Activated naive CD4-positive, alpha-beta T cell treated with anti-CD3 and anti-CD28 coated beads, Interleukin-2, amount 10 ng/mL, durations not matched to agents 7 days and 5 days (primary cell): ENCODE data around the gene CBLL1.

Experiments
- CTCF ChIA-PET: fragments of 350-600 bp; sonication (Branson Sonifier 250); formaldehyde crosslinking; loops from one replicate; lab custom pipeline; 2021; ENCODE audit warnings: antibody characterized with exemption; lab: Charles Lee
- DNase-seq: peaks from one replicate; pipeline ENCODE4 v3.0.0-alpha.2; 2020
- H3K27ac Mint-ChIP-seq: one replicate; pipeline ENCODE4 v1.8.0; 2021; ENCODE audit warnings: mild to moderate bottlenecking, moderate library complexity, mixed read lengths
- H3K27me3 Mint-ChIP-seq: one replicate; pipeline ENCODE4 v1.8.0; 2021; ENCODE audit warnings: mild to moderate bottlenecking, mixed read lengths
- H3K36me3 Mint-ChIP-seq: one replicate; pipeline ENCODE4 v1.8.0; 2021; ENCODE audit warnings: mixed read lengths
- H3K4me1 Mint-ChIP-seq: one replicate; pipeline ENCODE4 v1.8.0; 2021; ENCODE audit warnings: mixed read lengths
- H3K4me3 Mint-ChIP-seq: one replicate; pipeline ENCODE4 v1.8.0; 2021; ENCODE audit warnings: mild to moderate bottlenecking, moderate library complexity, mixed read lengths
- H3K9me3 Mint-ChIP-seq: one replicate; pipeline ENCODE4 v1.8.0; 2021; ENCODE audit warnings: mixed read lengths

CBLL1 gene

GRCh38 chr7:107768263-107768662 lies 24.3 kb downstream of the CBLL1 start:
- Mint-ChIP-seq H3K36me3 (peaks cover 1% of the 10 kb centered on the region), H3K27ac (no peak overlapping the region), H3K4me1 (peaks cover 2% of the 10 kb centered on the region), H3K9me3 (no peaks in the 10 kb centered on the region), H3K4me3 (no peak overlapping the region), H3K27me3 (peaks cover 5% of the 10 kb centered on the region)
- CTCF ChIA-PET, result no interaction called here
- no peak for DNase-seq

DNA sequence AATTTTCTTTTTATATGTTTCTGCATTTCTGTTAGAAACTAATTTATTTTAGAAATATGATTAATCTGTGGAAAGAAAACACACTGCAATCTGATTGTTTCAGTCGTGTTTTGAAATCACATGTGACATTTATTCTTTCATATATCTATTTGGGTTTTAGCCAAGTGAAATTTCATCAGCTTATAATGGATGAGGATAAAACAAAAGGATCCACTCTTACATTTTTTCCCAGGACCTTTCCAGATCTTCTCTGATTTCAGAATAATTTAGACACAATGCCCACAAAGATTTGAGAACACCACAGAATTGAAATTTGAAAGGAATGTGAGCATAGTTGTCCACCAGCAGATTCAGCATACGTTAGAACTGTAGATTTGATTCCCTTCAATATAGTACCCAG lies 29.1 kb downstream of the CBLL1 start:
- Mint-ChIP-seq H3K36me3 (no peaks in the 10 kb centered on the region), H3K4me1 (no peaks in the 10 kb centered on the region), H3K4me3 (no peak overlapping the region), H3K9me3 (no peaks in the 10 kb centered on the region), H3K27me3 (peaks cover 5% of the 10 kb centered on the region), H3K27ac (no peak overlapping the region)
- CTCF ChIA-PET, result no interaction called here
- DNase-seq, result no peak

DNA sequence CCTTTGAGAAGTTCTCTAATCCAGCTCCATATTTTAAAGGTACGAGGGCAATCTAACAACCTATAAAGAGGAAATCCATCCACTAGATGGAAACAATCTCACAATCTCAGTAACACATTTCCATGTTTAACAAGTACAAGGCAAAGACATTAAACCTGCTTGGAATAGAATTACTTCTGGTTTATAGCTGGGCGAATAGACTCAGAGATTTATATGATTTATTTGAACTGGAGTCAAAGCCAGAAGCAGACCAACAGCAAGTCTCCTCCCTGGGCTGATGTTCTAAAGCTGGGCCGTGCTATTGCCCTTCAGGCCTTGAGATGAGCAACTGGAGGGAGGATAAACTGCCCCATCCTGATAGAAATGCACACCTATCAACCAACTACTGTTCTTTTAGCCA lies 33.8 kb downstream of the CBLL1 start:
- Mint-ChIP-seq H3K27ac (no peak overlapping the region), H3K36me3 (no peaks in the 10 kb centered on the region), H3K9me3 (no peaks in the 10 kb centered on the region), H3K4me1 (no peaks in the 10 kb centered on the region), H3K27me3 (peaks cover 4% of the 10 kb centered on the region), H3K4me3 (no peak overlapping the region)
- CTCF ChIA-PET, result no interaction called here
- DNase-seq, result no peak

DNA sequence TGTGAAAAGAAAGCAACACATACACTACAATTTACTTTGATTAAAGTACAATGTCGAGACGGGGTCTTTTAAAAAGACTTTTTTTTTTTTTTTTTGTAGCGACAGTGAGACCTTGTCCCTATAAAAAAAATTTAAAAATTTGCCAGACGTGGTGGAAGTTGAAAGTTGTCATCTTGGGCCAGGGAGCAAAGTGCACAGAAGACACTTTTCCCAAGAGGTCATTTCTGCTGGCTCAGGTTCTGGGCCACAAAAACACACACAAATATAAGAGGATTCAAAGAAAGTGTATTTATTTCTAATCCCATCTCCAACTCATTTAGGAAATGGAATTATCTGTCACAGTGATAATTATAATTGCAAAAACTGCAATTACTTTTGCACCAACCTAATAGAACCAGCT lies 34.3 kb downstream of the CBLL1 start:
- DNase-seq, result no peak
- peaks cover 4% of the 10 kb centered on the region for H3K27me3 Mint-ChIP-seq
- CTCF ChIA-PET, result no interaction called here
- no peaks in the 10 kb centered on the region for H3K9me3 Mint-ChIP-seq
- H3K4me3 Mint-ChIP-seq, result no peak overlapping the region
- H3K36me3 Mint-ChIP-seq, result no peaks in the 10 kb centered on the region
- H3K27ac Mint-ChIP-seq, result no peak overlapping the region
- H3K4me1 Mint-ChIP-seq, result no peaks in the 10 kb centered on the region

GRCh38 chr7:107779647-107780099 lies 35.7 kb downstream of the CBLL1 start:
- CTCF ChIA-PET, result no interaction called here
- Mint-ChIP-seq H3K27ac (no peak overlapping the region), H3K9me3 (no peaks in the 10 kb centered on the region), H3K27me3 (peaks cover 4% of the 10 kb centered on the region), H3K36me3 (no peaks in the 10 kb centered on the region), H3K4me1 (no peaks in the 10 kb centered on the region), H3K4me3 (no peak overlapping the region)
- no peak for DNase-seq

DNA sequence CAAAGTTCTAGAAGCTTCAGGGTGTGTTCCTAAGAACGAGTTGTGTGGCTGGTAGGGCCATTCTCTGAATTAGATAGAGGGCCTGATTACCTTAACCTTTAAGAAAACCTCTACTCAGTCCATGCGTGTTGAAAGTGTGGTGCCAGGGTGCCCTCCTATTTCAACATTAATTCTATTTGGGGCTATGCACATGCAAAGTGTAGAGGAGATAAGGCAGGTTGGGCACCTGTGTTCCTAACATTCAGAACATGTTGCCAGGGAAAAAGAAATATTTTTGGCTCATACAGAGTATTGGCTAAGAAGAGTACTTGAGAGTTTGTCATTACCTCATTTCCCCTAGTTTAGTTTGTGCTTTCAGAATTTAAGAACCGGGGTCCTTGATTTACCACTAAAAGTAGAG lies 38.4 kb downstream of the CBLL1 start:
- H3K27ac Mint-ChIP-seq, result no peak overlapping the region
- no peak overlapping the region for H3K4me3 Mint-ChIP-seq
- H3K4me1 Mint-ChIP-seq, result peaks cover 13% of the 10 kb centered on the region
- no peaks in the 10 kb centered on the region for H3K9me3 Mint-ChIP-seq
- no peak for DNase-seq
- H3K36me3 Mint-ChIP-seq, result no peaks in the 10 kb centered on the region
- H3K27me3 Mint-ChIP-seq, result peaks cover 9% of the 10 kb centered on the region
- CTCF ChIA-PET, result no interaction called here

- no peaks in the 10 kb centered on the region for H3K36me3 Mint-ChIP-seq
- no peak for DNase-seq
- H3K4me3 Mint-ChIP-seq, result no peak overlapping the region
- H3K4me1 Mint-ChIP-seq, result peaks cover 13% of the 10 kb centered on the region
- no peak overlapping the region for H3K27ac Mint-ChIP-seq
- H3K27me3 Mint-ChIP-seq, result peaks cover 11% of the 10 kb centered on the region
- H3K9me3 Mint-ChIP-seq, result no peaks in the 10 kb centered on the region
- CTCF ChIA-PET, result no interaction called here
Measured at GRCh38 chr7:107783648-107784047, 39.7 kb downstream of the CBLL1 start.

GRCh38 chr7:107785170-107785569 lies 41.2 kb downstream of the CBLL1 start:
- H3K27me3 Mint-ChIP-seq, result peaks cover 13% of the 10 kb centered on the region
- no peaks in the 10 kb centered on the region for H3K36me3 Mint-ChIP-seq
- H3K4me1 Mint-ChIP-seq, result peaks cover 13% of the 10 kb centered on the region
- H3K4me3 Mint-ChIP-seq, result no peak overlapping the region
- no peak overlapping the region for H3K27ac Mint-ChIP-seq
- CTCF ChIA-PET, result interaction anchor here (1.0 kb wide), 1 partner anchor 14 kb away, joined by 3 read pairs; no protein-coding TSS in a partner anchor
- H3K9me3 Mint-ChIP-seq, result no peaks in the 10 kb centered on the region
- DNase-seq, result no peak

DNA sequence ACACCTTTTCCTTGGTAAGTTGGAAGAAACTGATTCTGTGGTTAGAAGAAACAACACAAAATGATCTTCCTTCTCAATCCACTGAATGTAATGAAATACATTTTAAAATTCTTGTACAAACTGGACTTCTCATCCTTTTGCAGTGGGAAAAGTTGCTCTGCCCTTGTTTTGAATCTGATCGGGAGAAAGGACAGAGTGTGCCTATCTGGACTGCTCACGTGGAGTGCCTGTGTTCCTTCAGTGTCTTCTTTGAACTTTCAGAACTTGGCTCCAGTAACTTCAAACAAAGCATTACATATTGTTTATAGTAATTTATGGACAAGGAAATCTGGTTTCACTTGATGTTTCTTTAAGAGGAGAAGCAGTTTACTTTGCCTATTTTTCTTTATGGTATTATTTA lies 42.0 kb downstream of the CBLL1 start:
- H3K9me3 Mint-ChIP-seq, result no peaks in the 10 kb centered on the region

DNA sequence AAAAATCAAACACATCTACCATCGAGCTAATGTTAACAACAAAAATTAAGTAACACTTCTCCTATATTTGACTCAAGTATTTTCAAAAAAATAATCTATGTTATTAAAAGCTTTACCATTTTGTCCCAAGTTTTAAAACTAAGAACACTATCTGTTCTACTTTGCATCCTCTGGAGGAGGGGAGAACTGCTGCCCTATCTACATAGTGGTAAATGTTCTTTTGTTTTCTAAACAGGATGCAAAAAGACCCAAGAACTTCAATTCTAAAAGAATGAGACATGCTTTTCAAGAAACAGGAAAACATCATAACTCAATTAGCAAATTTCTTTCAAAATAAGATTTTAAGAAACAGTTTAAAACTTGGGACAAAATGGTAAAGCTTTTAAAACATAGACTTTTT lies 44.3 kb downstream of the CBLL1 start:
- no peaks in the 10 kb centered on the region for H3K36me3 Mint-ChIP-seq
- CTCF ChIA-PET, result no interaction called here
- peaks cover 14% of the 10 kb centered on the region for H3K27me3 Mint-ChIP-seq
- H3K27ac Mint-ChIP-seq, result no peak overlapping the region
- H3K9me3 Mint-ChIP-seq, result no peaks in the 10 kb centered on the region
- DNase-seq, result no peak
- H3K4me1 Mint-ChIP-seq, result peaks cover 13% of the 10 kb centered on the region
- H3K4me3 Mint-ChIP-seq, result no peak overlapping the region

More for the DNA sequence above, 42.0 kb downstream of the CBLL1 start:
- no peaks in the 10 kb centered on the region for H3K36me3 Mint-ChIP-seq
- H3K4me1 Mint-ChIP-seq, result peaks cover 13% of the 10 kb centered on the region
- peaks cover 13% of the 10 kb centered on the region for H3K27me3 Mint-ChIP-seq
- no peak for DNase-seq
- no peak overlapping the region for H3K27ac Mint-ChIP-seq
- CTCF ChIA-PET, result no interaction called here
- H3K4me3 Mint-ChIP-seq, result no peak overlapping the region

DNA sequence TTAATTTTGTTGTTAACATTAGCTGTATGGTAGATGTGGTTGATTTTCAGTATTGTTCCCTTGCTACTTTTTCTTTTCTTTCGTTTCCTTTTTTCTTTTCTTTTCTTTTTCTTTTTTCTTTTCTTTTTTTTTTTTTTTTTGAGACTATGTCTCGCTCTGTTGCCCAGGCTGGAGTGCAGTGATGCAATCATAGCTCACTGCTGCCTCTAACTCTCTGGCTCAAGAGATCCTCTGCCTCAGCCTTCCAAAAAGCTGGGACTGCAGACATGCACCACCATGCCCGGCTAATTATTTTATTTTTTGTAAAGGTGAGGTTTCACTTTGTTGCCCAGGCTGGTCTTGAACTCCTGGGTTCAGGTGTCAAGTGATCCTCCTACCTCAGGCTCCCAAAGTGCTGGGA lies 44.7 kb downstream of the CBLL1 start:
- no peaks in the 10 kb centered on the region for H3K36me3 Mint-ChIP-seq
- peaks cover 14% of the 10 kb centered on the region for H3K27me3 Mint-ChIP-seq
- no peak overlapping the region for H3K27ac Mint-ChIP-seq
- no peak for DNase-seq
- CTCF ChIA-PET, result no interaction called here
- H3K4me1 Mint-ChIP-seq, result peaks cover 13% of the 10 kb centered on the region
- H3K4me3 Mint-ChIP-seq, result no peak overlapping the region
- no peaks in the 10 kb centered on the region for H3K9me3 Mint-ChIP-seq

DNA sequence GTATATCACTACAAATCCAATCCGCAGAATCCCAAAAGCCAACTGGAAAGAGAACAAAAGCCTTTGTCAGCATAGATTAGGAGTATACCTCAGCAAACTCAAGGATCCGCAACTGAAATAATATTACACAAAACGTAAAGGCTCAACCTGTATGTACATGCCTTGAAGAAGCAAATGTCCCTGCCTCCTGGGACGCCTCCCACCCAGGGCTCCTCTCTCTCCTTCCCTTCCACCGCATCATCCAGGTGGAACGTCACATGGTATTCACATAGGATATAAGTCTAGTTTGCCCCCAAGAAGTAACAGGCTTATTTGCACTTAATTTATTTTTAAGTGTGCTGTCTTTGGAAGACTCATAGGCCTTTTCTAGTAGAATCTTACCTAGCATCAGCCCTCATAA lies 45.7 kb downstream of the CBLL1 start:
- Mint-ChIP-seq H3K27me3 (peaks cover 21% of the 10 kb centered on the region), H3K36me3 (no peaks in the 10 kb centered on the region), H3K9me3 (no peaks in the 10 kb centered on the region), H3K4me3 (no peak overlapping the region), H3K4me1 (peaks cover 13% of the 10 kb centered on the region), H3K27ac (no peak overlapping the region)
- CTCF ChIA-PET, result no interaction called here
- DNase-seq, result no peak

DNA sequence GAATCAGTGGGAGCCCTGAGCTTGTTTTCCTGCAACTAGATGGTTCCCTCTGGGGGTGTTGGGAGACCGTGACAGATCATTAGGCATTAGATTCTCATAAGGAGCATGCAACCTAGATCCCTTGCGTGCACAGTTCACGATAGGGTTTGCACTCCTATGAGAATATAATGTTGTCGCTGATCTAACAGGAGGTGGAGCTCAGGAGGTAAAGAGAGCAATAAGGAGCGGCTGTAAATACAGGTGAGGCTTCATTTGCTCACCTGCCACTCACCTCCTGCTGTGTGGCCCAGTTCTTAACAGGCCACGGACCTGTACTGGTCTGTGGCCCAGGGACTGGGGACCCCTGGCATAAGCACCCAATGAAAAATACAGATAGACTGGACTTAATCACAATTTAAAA lies 48.4 kb downstream of the CBLL1 start:
- CTCF ChIA-PET, result no interaction called here
- Mint-ChIP-seq H3K4me3 (no peak overlapping the region), H3K36me3 (no peaks in the 10 kb centered on the region), H3K27ac (no peak overlapping the region), H3K9me3 (no peaks in the 10 kb centered on the region), H3K4me1 (no peaks in the 10 kb centered on the region), H3K27me3 (peaks cover 18% of the 10 kb centered on the region)
- DNase-seq, result no peak

GRCh38 chr7:107799647-107800264 lies 55.8 kb downstream of the CBLL1 start:
- Mint-ChIP-seq H3K27ac (no peak overlapping the region), H3K4me1 (no peaks in the 10 kb centered on the region), H3K27me3 (peaks cover 35% of the 10 kb centered on the region), H3K4me3 (no peak overlapping the region), H3K36me3 (no peaks in the 10 kb centered on the region), H3K9me3 (no peaks in the 10 kb centered on the region)
- CTCF ChIA-PET, result interaction anchor here (0.6 to 1.5 kb wide), 2 partner anchors 15 to 228 kb away, joined by 3 to 5 read pairs; no protein-coding TSS in a partner anchor
- no peak for DNase-seq

DNA sequence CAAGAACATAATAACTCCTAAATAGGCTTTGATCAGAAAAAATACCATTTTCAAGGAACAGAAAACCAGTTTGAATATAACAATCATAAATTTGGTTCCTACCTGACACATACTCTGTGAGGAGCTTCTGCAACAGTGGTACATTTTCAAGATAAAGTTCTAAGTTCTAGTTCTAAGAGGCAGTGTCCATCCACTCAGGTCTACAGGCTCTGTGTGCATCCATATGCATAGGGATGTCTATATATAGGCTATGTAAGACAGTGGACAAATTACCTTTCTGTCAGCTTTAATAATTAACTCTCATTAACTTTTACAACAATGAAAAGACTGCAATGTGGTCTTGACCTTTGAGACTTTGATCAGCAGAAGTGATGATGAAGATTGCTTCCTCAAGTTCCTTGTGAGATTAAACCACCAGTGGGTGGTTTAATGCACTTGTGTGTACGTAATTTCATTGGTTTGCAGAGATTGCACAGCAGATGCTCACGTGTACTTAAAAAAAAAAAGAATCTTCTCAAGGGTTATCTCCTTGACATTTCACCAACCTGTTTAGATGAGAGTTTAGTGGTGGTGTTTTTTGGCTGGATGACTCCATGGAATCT lies 59.2 kb downstream of the CBLL1 start, which contains the start of gene SLC26A3:
SLC26A3 (minus strand) TSS at position 215 of the 602 bp plus-strand sequence. CDS start 8,714 bp downstream, outside the sequence.
- CTCF ChIA-PET, result no interaction called here
- Mint-ChIP-seq H3K9me3 (no peaks in the 10 kb centered on the region), H3K4me1 (no peaks in the 10 kb centered on the region), H3K4me3 (no peak within 1 kb of the TSS), H3K36me3 (no peaks in the 10 kb centered on the region), H3K27ac (no peak within 1 kb of the TSS), H3K27me3 (peaks cover 32% of the 10 kb centered on the region)
- no peak for DNase-seq
